22Rv1 (cell line): ENCODE results near the gene STAT4.

Experiments used
- CTCF ChIP-seq: fragments of 450-650 bp; IDR thresholded peaks from 2 replicates; pipeline ENCODE4 v1.5.1; 2017; ENCODE audit warnings: mild to moderate bottlenecking
- ZFX ChIP-seq: fragments of 450-650 bp; IDR thresholded peaks from 2 replicates; pipeline ENCODE4 v1.6.1; 2017; ENCODE audit warnings: antibody characterized with exemption, borderline replicate concordance

GRCh38 chr2:191105082-191105481, 45.7 kb downstream of the STAT4 start:
- TF ChIP-seq CTCF (no peak), ZFX (no peak)
